A549 treated with RU486 at 1 μM for 4 hours (cell line): Measurements from ENCODE around the gene MORC1. TPM values are rescaled to one million over a fixed set of nuclear protein-coding genes. Genes with fewer than 3 reads are reported as not detected.

Source experiments
- total RNA-seq: library from RNA; stranded (reverse); fragments of 200-300 nt; extraction: Qiagen RNA extraction; gene quantifications from 5 replicates; pipeline ENCODE4 v1.2.3, GENCODE V29; 2022; ENCODE audit warnings: low read depth

The MORC1 gene, protein sequence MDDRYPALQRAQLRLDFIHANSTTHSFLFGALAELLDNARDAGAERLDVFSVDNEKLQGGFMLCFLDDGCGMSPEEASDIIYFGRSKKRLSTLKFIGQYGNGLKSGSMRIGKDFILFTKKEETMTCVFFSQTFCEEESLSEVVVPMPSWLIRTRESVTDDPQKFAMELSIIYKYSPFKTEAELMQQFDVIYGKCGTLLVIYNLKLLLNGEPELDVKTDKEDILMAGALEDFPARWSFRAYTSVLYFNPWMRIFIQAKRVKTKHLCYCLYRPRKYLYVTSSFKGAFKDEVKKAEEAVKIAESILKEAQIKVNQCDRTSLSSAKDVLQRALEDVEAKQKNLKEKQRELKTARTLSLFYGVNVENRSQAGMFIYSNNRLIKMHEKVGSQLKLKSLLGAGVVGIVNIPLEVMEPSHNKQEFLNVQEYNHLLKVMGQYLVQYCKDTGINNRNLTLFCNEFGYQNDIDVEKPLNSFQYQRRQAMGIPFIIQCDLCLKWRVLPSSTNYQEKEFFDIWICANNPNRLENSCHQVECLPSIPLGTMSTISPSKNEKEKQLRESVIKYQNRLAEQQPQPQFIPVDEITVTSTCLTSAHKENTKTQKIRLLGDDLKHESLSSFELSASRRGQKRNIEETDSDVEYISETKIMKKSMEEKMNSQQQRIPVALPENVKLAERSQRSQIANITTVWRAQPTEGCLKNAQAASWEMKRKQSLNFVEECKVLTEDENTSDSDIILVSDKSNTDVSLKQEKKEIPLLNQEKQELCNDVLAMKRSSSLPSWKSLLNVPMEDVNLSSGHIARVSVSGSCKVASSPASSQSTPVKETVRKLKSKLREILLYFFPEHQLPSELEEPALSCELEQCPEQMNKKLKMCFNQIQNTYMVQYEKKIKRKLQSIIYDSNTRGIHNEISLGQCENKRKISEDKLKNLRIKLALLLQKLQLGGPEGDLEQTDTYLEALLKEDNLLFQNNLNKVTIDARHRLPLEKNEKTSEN
- not detected in 5 replicates for total RNA-seq

DNA sequence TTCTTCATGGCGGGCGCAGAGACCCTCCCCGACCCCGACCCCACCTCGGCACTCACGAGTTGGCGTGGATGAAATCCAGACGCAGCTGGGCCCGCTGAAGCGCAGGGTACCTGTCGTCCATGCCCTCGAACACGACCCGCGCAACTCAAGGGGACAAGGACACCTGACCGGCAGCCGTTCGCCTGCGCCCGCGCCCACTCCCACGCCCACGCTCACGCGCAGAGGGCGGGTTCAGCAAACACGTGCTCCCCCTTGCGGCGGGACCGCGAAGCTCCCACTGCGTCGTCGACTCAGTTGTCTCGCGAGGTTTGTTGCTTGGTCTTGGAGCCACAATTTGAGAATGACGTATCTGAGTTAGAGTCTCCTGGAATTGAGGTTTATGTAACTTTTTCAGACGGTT lies at the start of gene MORC1:
Gene MORC1, minus strand, starts transcription at position 196 of the 400 bp plus-strand sequence. Its CDS starts 75 bp downstream, at position 121.

DNA sequence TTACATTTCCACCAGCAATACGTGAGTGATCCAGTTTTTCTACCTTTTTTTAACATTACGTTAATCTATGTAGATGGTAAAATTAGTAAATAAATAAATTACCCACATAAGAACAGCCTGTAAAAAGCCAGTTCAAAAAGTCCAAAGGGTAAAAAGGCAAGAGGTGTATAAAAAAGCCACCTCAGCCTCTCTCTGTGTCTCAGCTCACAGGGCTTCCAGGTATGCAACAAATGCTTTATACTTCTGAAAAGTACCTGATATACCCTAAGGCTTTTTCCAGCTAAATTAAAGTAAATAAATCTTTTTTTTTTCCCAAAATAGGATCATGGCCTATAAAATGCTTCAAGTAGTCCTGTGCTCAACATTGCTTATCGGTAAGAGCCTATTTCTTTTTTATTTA lies 18.6 kb upstream of the MORC1 start, which contains the start of gene C3orf85:
Gene C3orf85, plus strand, starts transcription at position 197 of the 400 bp plus-strand sequence. Its CDS starts 129 bp downstream, at position 326.

DNA sequence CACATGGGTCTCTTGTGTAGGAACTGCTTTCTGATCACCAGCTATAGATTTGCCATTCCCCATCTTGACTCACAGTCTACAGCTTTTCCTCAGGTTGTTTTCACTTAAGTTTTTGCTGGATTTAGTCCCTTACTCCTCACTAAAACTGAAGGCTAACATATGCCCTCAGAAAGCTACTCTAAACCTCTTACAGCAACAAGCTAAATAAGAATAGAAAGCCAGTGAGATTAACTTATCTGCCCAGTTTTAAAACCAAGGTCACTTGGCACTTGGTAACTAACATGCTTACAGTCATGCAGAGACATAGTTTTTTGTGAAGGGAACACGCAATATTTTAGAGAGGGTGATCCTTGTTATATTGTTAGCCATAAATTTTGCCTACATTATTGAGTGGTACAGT lies 164.2 kb downstream of the MORC1 start, which contains the start of gene GUCA1C:
Gene GUCA1C, minus strand, starts transcription at position 180 of the 400 bp plus-strand sequence. Its CDS starts 117 bp downstream, at position 63.

Other genes starting within 250 kb of the MORC1 start
- not detected in 5 replicates for gene GUCA1C, start 164.3 kb downstream of the MORC1 start, total RNA-seq
- not detected in 5 replicates for gene C3orf85, start 18.6 kb upstream of the MORC1 start, total RNA-seq
- gene DPPA2, start 198.4 kb upstream of the MORC1 start, total RNA-seq: not detected in 5 replicates
- gene DPPA4, start 219.4 kb upstream of the MORC1 start, total RNA-seq: not detected in 5 replicates